HG03520 (cell line): ENCODE results near the gene ENTPD8.
"Not testable (repeated sequence)": the region's sequence is repeated elsewhere in the genome, so short reads cannot be mapped to it uniquely, and the experiment has no call there.

ENCODE experiments used
- ATAC-seq: cut with Tn5 transposase; IDR thresholded peaks from one replicate; pipeline ENCODE4 v1.9.1; 2021; ENCODE audit warnings: mild to moderate bottlenecking, moderate library complexity; ENCODE audit not compliant: unreplicated experiment

The ENTPD8 gene

DNA sequence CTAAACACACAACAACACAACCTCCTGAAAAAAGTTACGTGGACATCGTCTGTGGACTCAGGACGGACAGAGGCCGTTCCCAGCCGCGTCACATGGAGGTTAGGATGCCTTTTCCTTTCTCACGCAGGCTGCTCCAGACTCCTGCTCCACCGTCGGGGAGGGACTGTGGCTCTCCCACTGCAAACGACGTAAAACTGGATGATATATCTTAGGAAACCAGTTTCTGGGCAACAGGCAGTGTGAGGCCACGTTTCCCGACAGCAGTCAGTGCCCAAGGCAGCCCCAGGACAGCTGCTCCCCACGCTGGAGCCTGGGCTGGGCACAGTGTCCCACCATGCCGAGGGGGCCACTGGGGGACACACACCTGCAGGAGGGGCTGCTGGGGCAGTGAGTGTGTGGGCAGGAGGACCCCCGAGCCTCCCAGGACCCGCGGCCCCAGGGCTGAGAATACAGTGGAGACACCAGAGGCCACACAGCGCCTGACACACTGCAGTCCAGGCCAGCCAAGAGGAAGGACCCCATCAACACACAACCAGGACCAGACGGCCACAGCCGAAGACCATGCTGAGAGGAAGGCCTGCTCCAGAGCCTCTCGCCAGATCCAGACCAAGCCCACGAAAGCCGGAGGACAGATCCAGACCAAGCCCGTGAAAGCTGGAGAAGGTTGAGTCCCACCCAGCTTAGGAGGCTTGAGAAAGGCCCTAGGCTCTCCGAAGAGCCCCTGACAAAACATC is 44.4 kb downstream of the ENTPD8 start:
- no peak for ATAC-seq

DNA sequence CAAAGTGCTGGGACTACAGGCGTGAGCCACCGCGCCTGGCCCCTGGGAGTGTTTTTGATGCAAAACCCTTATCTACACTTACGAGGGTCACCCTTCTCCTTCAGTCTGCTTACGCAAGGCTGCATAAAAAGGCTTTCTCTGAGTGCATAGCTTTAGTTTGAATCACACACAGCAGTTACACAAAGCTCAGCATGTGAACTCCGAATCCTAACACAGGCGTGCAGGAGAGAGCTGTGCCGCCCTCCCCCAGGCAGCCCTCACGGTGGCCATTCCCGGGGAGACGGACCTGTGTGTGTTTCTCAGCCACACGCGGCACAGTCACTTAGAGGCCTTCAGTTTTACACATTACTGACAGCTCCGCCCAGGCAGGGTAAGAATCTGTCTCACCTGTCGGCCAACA is 44.9 kb downstream of the ENTPD8 start:
- ATAC-seq: no peak

DNA sequence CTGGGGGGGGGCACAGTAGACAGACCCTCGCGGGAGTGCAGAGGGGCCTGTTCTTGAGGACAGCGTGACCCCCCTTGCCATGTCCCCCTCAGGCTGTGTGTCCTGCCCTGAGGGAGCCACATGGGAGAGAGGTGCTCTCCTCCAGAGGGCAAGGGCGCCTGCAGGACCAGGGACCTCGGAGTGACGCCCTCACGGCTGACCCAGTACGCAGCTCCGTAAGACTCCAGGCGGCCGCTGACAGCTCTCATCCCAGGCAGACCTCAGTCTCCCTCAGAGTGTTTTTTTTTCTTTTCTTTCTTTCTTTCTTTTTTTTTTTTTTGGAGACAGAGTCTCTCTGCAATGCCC is 45.5 kb downstream of the ENTPD8 start:
- no peak for ATAC-seq

DNA sequence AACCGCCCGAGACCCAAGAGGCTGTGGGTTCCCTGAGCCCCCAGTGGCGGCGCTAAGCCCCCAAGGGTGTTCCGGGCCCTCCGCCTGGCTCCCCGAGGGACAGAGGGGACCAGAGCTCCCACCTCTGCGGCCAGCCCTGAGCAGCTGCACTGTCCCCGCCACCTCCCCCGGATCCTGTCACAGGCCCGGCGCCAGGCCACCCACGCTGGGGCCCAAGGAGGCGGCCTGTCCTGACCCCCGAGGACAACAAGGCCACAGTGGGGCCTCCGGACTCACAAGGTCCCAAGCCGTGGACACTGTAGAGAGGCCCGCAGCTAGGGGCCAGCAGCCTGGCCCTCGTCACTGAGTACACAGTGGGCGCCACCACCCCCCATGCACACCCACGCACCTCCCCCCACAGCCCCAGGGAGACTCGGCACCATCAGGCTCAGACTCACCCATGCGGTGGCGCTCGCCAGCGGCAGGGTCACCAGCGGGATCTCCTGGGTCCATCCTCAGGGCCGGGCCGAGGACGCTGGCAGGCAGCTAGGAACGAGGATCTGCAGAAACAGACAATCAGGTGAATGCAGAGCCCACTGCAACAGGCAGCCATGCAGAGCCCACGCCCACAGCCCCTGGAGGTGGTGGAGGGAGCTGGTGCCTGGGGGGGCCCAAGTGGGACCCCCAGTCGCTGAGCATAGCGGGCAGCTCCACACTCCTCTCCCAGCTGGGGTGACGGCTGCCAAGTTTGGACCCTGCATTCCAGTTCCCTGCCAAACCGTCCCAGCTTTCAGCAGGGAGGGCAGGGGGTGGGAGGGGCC is 46.1 kb downstream of the ENTPD8 start:
- ATAC-seq: no peak

DNA sequence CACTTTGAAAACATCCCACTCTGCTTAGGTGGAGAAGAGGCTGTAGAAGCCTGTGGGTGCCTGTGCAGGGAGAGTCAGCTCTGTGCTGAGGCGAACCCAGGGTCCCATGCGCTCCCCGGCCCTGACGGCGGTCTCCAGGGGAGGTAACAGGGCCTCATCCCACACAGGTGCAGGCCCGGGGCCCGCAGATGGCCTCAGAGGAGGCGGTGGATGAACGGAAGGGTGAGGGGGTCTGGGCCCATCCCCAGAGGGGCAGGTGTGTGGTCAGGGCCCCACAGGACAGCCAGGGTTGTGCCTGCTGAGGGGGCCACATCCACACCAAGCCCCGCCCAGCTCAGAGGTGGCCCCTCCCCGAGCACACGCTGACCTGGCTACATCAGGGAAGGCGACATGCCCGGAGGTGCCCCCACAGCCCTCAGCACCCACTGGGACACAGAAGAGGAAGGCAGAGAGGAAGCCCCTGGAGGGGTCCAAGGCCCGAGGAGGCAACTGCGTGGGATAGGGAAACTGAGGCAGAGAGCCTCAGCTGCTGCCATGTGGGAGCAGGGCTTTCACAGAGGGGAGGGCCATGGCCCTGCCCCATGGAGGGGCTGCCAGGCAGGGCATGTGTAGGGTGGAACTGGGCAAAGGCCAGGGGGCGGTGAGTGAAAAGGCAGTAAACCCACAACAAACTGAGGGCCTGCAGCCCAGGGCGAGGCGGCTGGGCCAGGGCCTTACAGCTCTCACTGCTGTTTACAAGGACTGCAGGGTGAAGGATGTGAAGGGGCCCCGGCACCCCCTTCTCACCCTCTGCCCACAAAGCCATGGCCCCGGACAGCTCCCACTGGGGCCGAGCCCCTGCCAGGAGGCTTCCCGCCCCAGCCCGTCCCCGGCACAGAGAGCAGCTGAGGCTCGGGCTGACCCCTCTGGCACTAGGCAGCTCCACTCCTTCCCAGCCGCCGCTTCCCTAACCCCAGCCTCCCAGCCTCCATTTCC is 47.7 kb downstream of the ENTPD8 start:
- ATAC-seq: no peak

DNA sequence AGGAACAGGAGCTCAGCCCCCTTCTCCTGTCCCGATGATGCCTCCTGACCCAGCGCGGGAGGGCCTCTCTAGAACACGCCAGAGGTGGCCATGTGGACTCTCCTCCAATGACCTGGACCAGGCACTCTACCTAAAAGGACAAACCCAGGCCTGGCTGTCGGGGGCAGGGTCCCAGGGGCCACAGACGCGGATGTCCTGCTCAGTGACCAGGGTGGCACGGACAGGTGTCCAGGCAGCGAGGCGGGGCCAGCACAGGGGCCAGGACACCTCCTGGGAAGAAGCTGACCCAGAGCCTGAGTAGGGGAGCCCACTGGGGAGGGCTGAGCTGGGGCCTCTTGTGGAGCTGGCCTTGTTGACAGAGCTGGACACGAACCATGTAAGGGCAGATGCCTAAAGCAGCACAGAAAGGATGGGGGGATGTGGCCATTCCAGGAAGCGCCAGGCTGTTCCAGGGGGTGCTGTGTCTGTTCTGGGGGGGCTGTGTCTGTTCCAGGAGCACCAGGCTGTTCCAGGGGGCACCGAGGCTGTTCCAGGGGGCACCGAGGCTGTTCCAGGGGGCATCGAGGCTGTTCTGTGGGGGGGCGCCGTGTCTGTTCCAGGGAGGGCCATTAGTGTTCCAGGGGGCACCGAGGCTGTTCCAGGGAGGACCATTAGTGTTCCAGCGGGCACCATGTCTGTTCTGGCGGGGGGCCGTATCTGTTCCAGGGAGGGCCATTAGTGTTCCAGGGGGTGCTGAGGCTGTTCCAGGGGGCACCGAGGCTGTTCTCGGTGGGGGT is 48.7 kb downstream of the ENTPD8 start:
- no peak for ATAC-seq

DNA sequence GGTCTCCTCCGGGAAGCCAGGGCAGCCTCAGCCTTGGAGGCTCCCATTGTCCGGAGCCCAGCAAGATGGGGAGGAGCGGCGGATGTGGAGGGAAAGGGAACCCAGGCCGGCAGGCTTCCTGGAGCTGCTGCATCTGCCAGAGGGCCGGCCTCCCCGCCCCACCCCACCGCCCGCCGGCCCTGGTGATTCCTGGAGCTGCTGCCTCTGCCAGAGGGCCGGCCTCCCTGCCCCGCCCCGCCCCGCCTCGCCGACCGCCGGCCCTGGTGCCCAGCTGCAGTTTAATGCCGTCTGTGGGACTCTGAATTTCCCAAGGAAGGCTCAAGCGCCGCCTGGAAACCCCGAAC is 49.8 kb downstream of the ENTPD8 start:
- no peak for ATAC-seq

DNA sequence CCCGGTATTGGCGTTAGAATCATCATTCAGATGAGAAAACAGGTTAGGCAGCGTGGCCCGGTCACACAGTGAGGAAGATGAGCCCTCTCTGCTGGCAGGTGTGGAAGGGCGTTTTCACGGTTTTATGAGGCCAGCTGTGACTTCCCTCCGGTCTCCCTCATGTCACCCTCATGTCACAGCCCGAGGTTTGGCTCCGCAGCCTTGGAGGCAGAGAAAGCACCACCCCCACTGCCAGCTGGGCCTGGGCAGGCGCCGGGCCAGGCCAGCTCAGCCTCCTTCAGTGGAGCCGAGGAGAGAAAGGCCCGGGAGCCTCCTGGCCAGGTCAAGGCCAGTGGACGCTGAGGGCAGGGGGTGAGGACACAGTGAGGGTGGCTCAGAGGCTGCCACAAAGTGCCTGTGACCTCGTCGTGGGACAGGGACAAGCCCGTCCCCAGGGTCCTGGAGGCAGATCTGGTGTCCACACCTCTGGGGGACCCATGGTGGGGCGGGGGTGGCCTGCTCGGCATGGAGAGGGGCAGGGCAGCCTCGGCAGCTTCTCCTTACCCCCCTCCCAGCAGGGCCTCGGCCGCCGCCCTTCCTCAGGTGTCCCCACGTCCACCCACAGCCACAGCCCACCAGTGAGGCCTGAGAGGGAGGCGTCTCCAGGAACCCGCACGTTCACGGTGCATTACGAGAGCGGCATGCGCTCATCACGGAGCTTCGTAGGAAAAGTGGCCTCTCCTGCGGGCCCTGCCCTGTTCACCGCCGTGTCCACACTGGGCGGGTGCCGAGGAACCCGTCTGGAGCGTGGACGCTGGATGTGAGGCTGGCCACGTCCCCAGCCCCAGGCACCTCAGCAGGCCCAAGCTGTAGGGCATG is 50.4 kb downstream of the ENTPD8 start:
- no peak for ATAC-seq

DNA sequence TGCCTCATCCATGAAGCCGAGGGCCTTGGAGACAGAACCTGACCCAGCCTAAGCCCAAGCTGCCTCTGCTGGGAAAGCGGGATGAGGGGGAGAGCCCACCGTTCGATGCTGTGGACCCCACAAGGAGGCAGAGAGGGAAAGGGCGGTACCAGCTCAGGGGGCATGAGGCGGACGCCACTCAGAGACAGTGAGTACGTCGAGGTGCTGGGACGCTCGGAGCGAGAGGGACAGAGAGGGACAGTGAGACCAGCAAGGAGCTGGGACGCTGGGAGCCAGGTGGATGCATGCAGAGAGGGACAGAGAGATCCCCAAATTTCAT is 51.8 kb downstream of the ENTPD8 start:
- ATAC-seq: no peak

DNA sequence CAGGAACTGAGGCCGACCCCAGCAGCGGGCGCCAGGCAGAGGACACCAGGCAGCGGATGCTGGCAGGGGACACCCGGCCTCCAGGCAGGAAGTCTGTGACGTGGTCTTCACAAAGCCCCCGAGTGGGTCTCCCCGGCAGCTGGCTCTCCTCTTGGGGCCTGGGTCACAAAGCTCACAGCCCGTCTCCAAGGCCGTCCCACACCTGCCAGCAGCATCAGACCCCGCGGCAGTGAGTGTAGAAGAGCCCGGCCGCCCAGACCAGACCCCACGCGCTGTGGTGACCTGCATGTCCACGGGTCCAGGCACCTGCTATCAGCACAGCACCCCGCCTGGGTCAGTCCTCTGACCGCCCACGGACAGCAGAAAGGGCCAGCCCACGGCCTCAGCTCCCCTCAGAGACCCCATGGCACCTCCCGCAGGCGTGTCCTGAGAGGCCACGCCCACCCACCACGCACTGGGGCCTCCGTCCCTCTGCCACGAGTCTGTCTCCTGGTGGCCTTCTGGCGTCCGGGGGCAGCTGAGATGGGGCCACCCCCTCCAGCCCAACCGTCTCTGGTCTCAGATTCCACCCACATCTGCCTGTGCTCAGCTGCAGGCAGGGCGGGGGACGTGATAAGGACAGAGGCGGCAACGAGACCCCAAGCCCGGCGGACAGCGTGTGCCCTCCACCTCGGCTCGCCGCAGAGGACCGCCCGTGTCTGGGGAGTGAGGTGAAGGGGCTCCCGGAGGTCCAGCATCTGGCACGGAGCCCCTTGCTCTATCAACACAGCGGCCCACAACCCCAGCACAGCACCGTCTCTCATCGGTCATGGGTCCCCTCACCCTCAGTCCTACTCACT is 52.3 kb downstream of the ENTPD8 start:
- ATAC-seq: no peak

DNA sequence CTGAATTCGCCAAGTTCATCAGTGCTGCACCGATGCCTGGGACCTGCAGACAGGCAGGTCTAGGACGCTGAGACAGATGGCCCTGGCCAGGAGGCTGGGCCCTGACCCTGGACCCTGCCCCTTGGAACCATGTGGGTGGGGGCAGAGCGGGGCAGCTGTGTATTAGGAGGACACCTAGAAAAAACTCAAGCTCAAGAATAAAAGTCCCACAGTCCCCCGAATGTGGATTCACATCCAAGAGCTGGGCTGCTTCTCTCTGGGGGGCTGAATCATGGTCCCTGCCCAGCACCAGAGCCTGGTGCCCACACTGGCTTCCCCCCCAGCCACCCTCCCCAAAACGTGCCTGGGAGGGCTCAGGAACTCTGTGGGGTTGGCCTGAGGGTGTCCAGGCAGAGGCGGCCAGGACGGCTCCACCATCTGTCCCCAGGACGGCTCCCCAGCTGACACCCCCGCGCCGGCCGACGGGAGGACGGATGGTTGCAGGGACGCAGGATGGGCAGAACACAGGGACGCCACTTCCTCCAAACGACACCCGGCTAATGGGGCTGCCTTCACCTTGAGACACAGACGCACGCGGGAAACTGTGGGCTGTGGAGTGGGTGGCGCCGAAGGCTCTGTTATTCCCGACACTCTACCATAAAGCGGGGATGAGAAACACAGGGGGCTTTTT is 53.1 kb downstream of the ENTPD8 start:
- ATAC-seq: no peak

DNA sequence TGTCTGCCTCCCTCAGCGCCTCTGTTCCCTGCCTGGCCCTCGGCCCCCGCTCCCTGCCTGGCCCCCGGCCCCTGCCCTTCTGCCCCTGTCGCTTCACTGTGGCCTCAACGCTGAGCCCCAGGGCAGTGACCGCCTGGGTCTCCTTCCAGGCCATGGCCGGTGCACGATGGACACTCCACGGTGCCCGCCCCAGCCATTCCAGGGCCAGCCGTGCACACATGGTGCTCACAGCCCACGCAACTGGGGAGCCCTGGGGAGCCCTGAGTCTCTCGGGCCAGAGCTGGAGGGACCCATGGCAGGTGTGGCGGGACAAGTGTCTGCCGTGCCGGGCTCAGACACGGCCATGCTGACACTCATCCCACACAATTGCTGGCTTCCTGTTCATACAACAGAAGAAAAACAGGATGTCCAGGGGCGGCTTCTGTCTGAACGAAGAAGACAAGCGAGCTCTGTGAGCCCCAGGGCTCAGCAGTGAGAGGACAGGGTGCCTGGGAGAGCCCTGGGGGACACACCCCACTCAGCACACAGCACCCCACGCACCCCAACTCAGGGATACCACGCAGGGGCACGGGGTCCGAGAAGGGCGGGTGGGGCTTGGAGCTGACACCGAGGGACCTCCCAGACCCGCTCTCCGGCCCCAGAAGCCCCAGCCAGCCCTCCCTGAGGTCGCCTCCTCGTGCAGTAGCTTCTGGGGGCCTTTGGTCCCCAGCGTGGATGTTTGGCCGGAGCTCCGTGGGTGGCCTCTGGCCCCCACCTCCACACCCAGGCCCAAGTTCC is 53.9 kb downstream of the ENTPD8 start:
- no peak for ATAC-seq

DNA sequence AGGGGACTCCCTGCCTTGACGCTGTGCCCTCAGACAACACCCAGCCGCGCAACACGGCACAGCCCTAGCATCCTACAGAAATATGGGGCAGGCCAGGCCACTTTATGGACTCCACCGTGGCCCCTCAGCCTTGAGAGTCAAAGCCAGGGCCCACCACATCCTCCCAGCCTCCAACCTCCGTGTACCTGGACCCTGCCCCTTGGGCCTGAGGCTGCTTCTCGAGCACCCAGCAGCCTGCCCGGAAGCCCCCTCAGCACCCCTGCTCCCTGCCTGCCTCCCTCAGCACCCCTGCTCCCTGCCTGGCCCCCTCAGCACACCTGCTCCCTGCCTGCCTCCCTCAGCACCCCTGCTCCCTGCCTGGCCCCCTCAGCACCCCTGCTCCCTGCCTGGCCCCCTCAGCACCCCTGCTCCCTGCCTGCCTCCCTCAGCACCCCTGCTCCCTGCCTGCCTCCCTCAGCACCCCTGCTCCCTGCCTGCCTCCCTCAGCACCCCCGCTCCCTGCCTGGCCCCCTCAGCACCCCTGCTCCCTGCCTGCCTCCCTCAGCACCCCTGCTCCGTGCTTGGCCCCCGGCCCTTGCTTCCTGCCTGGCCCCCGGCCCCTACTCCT is 54.5 kb downstream of the ENTPD8 start:
- not testable (repeated sequence) for ATAC-seq

DNA sequence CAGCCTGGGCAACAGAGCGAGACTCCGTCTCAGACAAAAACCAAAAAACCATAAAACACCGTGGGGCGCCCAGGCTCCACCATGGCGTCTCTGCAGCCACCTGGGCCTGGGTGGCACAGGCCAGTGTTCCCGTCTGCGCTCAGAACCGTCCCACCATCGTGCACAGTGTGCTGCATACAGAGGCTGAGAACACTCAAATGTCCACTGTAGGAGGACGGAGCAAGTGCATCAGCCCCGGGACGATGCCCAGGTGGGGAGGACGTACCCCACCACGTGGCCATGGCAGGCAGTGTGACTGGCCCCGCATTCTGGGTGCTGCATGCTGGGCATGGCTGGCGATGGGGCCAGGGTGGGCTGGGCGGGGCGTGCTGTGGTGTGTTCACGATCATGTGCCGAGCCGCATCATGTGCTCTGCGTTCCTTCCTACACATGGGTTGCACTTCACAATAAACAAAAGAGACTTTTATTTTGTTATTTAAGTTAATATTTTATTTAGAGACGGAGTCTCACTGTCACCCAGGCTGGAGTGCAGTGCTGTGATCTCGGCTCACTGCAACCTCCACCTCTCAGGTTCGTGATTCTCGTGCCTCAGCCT is 56.0 kb downstream of the ENTPD8 start:
- ATAC-seq: no peak
